Sigmoid colon (tissue), 4 donors: ENCODE measurements around the gene CCL4L2.

Experiments used
- POLR2A ChIP-seq, 2 donors: fragments of 450-650 bp; IDR thresholded peaks; one replicate each; pipeline ENCODE4 v1.6.1; 2016; ENCODE audit warnings: antibody characterized with exemption in 2 of 2, mild to moderate bottlenecking in 2 of 2, moderate library complexity in 2 of 2
- POLR2AphosphoS5 ChIP-seq, 4 donors: sonication (generic); formaldehyde crosslinking; IDR thresholded peaks; one replicate each; pipeline ENCODE4 v1.6.1; 2017; ENCODE audit warnings: antibody characterized with exemption in 4 of 4
- TF ChIP-seq, protein P1 (sequence below), 4 experiments: fragments of 450-650 bp in 3 of 4; fragments of 200-600 bp in 1 of 4; IDR thresholded peaks; one replicate each; pipeline ENCODE4 v1.5.1; 2016 to 2019; ENCODE audit warnings: antibody characterized with exemption in 4 of 4, mild to moderate bottlenecking in 3 of 4, moderate library complexity in 2 of 4

DNA sequence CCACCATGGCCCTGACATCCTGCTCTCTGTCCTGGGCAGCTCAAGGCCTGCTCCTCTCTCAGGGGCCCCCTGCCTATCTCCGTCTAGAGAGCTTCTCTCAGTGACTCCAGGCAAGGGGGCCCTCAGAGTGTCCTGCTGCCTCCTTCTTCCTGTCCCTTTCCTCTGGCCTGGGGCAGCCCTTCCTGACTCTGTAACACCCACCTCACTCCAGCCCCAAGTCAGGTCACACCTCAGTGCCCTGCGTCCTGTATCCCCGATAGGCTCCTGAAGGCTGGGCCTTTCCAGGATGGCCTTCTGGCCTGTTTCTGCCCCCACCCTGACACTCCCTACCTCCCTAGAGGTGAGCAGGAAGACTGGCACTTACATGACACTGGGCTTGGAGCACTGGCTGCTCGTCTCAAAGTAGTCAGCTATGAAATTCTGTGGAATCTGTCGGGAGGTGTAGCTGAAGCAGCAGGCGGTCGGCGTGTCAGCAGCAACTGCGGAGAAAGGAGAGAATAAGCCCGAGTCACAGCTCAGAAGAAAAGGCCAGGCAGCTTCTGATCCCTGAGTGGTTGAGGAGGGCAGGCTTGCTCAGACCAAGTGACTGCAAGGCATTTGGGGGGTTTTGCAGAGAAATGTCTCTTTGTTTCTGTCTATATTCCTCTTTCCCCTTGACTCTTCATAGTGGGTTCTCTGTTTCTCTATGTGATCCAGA lies 15.3 kb upstream of the CCL4L2 start:
- TF ChIP-seq POLR2AphosphoS5 (IDR thresholded peaks at IDR 0.05) (no peak), POLR2A (IDR thresholded peaks at IDR 0.05) (no peak)
- TF ChIP-seq, protein P1, sequence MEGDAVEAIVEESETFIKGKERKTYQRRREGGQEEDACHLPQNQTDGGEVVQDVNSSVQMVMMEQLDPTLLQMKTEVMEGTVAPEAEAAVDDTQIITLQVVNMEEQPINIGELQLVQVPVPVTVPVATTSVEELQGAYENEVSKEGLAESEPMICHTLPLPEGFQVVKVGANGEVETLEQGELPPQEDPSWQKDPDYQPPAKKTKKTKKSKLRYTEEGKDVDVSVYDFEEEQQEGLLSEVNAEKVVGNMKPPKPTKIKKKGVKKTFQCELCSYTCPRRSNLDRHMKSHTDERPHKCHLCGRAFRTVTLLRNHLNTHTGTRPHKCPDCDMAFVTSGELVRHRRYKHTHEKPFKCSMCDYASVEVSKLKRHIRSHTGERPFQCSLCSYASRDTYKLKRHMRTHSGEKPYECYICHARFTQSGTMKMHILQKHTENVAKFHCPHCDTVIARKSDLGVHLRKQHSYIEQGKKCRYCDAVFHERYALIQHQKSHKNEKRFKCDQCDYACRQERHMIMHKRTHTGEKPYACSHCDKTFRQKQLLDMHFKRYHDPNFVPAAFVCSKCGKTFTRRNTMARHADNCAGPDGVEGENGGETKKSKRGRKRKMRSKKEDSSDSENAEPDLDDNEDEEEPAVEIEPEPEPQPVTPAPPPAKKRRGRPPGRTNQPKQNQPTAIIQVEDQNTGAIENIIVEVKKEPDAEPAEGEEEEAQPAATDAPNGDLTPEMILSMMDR (IDR thresholded peaks at IDR 0.05): no peak
